ENCODE data around the gene CES3.

- TF ChIP-seq CTCF (IDR thresholded peaks at IDR 0.05; ENCODE audit: low read length) (no peak), EZH2 (optimal IDR thresholded peaks at IDR 0.05; ENCODE audit: low read depth, low read length) (no peak), EZH2phosphoT487 (IDR thresholded peaks at IDR 0.05; ENCODE audit: low read length) (no peak)
Measured at GRCh38 chr16:66972983-66973382, 11.9 kb downstream of the CES3 start.

Measured in MM.1S (cell line).